HL-60/S4 treated with retinoic acid at 250 ng/mL for 4 days and 3 days (cell line): ENCODE data around the gene RNF44.
"Not testable (repeated sequence)": the region's sequence is repeated elsewhere in the genome, so short reads cannot be mapped to it uniquely, and the experiment has no call there.

Source experiments
- in situ Hi-C: fragments of 300-500 bp; cut with MboI; formaldehyde crosslinking; loops from 2 replicates; pipeline ENCODE4 v1.7.0; 2022; ENCODE audit warnings: low sequenced_read_pairs

RNF44 gene

DNA sequence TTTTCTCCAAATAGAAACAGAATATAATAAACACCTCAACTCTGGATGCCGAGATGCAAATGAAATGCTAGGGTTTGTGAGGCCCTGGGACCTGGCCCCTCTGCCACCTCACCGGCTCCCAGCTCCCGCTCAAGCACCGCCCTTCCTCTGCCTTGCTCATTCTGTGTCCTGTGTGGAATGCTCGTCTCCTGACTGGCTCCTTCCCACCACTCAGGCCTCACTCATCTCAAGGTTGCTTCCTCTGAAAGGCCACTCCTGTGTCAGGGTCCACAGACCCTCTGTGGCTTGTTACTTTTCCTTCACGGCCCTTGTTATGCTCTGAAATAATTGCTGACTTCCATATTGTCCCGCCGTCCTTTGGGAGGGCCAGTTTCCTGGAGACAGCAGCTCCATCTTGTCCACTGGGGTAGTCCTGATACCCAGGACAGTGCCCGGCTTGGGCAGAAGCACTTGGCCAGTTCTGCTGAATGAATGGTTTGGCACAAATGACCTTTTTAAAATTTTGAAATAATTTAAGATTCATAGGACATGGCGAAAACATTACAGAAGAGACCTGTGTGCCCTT, 15.4 kb downstream of the RNF44 start:
- in situ Hi-C loops = no loop called here

DNA sequence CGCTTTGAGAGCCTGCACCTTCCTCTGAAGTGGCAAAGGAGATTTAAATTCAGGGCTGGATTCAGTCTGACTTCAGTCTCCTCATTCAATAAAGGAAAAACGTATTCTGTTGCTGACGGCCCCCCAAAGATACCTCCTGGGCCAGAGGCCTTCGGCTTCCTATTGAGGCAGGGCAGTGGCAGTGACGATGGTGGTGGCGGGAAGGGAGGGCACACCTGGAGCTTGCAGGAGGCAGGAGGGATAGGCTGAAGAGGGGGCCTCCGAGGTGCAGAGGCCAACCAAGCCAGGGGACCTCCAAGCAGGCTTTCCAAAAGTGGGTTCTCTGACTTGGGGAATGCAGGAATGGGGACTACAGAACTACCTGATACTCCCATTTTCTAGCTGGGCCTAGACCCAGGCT, 15.9 kb downstream of the RNF44 start:
- in situ Hi-C loops = no loop called here

DNA sequence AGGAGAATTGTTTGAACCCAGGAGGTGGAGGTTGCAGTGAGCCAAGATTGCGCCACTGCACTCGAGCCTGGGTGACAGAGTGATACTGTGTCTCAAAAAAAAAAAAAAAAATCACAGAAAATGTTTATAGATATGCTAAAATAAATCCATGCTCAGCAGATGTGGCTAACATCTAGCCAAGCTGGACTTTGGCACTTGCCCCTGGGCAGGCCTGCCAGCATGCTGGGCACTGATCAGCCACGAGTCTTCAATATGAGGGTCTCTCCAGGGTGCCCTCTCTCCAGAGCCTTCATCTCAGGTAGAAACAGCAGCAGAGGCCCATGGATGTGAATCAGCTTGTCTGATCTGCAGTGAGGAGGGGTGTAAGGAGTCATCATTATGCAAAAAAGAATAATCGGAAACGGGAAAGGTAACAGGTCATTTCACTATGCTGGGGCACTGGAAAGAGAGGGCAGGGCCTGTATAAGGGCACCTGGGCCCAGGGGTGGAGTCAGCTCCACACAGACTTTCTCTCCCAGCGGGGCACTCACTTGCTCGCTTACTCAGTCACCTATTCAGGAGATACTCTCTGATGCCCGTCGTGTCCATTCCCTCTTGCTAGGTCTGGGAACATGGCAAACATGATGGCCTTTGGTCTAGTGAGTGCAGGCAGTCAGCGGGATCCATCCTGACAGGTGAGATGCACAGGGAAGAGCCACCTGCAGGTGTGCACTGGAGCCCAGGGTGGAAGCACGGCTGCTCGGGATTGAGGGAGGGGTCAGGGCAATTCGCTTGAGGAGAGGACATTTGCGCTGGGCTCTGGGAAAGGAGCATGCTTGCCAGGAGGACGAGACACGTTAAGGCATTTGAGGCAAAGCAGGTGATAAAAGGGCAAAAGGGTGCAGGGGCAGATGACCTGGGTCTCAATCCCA, 17.1 kb downstream of the RNF44 start:
- in situ Hi-C loops = no loop called here

DNA sequence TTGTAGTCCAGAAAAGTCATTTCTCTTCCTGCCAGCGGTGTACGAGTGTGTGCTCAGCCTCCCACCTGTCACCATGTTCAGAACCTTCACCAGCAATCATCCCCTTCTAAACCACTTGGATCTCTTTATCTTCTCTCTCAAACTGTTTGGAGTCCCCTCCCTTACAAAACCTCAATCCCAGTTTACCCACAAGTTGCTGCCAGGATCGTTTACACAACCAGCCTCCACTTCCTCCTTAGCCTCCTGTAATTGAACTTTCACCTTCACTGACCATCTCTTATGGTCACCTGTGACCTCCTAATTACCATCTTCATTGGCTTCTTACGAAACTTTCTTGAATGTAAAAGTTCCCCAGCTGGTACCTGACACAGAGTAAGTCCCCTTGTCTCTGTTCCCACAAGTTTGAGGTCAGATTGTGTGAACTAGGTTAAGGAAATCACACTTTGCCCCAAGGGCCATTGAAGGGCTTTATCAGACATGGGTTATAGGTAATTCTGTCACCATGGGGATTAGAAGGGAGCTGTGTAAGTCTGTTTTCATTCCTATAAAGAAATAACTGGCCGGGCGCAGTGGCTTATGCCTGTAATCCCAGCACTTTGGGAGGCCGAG, 20.0 kb downstream of the RNF44 start:
- in situ Hi-C loops = no loop called here

DNA sequence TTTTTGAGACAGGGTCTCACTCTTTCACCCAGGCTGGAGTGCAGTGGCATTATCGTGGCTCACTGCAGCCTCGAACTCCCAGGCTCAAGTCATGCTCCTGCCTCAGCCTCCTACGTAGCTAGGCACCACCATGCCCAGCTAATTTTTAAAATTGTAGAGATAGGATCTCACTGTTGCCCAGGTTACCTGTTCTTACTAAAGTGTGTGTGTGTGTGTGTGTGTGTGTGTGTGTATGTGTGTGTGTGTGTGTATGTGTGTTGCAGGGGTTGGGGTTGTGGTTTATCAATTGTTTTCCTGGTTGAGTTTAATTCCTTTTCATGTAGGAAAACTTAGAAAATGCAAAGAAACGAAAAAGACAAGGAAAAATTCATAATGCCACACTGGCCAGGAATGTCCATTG, 21.8 kb downstream of the RNF44 start:
- in situ Hi-C loops = no loop called here

DNA sequence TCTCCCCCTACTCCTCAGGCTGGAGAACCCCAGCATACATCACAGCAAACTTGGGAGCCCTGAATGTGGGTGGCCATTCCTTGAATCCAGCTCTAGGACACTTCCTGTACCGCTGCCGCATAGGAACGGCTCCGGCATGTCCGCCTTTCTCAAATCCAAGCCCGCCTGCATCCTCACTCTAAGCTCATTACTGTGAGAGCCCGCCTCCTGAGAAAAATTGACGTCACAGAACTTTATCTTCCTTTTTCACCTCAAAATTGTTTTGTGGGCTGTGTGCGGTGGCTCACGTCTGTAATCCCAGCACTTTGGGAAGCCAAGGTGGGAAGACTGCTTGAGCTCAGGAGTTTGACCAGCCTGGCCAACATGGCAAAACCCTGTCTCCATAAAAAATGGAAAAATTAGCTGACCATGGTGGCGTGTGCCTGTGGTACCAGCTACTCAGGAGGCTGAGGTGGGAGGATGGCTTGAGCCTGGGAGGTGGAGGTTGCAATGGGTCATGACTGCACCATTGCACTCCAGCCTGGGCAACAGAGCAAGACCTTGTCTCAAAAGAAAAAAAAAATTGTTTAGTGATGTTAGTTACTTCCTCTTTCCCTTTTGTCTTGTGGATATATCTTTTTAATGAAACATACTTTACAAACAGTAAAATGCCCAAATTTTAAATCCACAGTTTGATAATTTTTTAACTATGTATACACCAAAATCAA, 22.8 kb downstream of the RNF44 start:
- in situ Hi-C loops = no loop called here

DNA sequence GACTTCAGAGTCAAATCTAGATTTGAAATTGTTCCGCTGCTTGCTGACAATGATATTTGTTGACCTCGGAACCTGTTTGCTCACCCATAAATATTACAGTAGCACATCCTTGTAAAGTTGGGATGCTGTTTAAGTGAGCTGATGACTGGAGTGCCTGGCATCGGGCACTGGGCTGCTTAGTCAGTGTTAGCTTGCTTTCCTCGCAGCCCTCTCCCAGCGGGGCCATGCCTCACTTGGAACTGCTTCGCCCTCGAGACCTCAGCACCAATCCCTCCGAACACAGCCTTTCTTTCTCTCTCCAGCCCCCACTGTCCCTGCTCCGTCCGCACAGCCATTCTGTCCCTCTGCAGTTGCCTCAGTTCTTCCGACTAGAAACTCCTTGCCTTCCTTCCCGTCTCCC, 23.4 kb downstream of the RNF44 start:
- in situ Hi-C loops = no loop called here

DNA sequence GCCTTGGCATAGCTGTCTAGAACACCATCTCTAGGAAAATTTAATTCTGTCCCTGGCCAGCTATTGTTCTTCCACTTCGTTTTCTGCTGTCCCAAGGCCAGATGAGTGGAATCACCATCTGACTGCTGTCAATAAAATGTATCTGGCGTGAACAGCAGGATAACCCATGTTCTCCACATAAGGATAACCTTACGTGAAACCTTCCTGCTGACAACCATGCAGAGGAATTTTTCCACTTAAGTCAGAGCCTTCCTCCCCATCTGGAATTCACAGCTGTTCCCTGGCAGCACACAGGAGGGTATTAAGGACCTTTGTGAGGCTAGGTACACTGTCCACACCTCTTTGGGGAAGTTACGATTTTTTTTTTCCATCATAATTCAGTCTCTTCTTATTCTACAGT, 28.6 kb downstream of the RNF44 start:
- in situ Hi-C loops = no loop called here

DNA sequence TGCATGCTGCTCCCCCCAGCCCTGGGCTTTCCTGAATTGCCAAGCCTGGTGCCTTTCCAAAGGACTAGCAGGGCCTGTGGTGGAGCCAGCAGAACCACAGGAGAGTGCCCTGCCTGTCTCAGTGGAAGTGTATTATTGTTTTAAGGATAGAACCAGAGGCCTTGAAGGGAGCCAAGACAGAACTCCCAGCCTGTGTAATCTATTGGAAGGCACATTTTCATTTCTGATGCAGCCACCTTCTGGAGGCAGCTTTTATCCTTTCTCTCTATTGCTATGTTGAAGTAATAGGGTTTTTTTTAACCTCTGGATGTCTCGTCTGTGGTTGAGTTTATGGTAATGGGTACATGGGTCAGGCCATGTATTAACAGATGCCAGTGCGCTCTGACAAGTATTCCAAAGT, 29.3 kb downstream of the RNF44 start:
- in situ Hi-C loops = no loop called here

DNA sequence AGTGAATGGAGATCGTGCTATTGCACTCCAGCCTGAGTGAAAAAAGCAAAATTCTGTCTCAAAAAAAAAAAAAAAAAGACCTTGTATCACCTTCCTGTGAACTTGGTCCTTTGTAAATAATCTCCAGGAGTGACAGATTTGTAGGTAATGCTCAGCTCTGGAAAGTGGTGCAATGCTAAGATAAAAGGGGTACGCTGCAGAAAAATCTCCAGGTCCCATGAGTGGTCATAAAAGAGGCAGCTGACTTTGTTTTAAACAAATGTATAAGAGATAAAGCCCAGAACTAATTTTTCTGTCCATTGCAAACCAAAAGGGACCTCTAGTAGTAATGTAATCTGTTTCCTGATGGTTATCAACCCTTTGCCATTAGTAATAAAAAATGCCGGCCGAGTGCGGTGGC, 33.7 kb downstream of the RNF44 start:
- in situ Hi-C loops = no loop called here

DNA sequence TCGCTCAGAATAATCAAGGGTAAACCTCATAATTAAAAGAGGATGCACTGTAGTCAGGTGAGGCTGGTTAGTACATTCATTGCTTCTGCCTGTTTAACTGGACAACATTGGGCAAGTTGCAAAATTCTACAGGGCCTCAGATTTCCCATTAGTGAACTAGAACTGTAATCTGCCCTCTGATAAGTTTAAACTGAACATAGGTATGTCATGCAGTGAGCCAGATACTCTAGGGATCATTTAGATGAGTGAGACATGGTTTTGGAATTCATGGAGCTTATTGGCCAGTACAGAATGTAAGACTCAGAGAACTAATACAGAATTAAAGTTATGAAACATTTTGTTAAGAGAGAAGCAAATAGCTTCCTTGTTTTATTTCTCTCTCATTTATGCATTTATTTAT, 35.9 kb downstream of the RNF44 start:
- in situ Hi-C loops = no loop called here

DNA sequence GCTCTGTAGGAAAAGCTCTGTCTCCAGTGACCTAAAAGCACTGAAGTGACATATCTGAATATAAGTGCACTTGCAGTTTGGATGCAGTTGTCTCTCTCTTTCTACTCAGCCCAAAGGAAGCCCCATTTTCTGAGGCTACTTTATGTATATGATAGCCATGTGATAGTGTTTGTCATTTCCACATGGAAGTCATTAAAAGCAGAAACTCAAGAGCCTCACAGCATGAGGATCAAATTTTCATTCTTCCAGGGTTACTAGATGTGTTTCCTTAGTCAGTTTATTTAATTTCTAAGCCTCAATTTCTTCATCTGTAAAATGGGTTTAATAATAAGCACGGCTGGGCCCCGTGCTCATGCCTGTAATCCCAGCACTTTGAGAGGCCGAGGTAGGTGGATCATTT, 36.7 kb downstream of the RNF44 start:
- in situ Hi-C loops = no loop called here

DNA sequence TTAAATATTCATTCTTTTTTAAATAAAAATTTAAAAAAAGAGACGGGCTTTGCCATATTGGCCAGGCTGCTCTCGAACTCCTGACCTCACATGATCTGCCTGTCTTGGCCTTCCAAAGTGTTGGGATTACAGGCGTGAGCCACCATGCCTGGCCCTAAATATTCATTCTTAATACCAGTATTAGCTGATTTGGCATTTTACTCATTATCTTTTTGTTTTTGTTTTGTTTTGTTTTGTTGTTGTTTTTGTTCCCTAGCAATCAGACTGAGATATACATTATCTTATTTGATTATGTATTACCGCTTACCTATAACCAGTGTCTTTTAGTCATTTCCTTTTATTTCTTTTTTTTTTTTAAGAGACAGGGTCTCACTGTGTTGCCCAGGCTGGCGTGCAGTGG, 37.9 kb downstream of the RNF44 start:
- in situ Hi-C loops = no loop called here

DNA sequence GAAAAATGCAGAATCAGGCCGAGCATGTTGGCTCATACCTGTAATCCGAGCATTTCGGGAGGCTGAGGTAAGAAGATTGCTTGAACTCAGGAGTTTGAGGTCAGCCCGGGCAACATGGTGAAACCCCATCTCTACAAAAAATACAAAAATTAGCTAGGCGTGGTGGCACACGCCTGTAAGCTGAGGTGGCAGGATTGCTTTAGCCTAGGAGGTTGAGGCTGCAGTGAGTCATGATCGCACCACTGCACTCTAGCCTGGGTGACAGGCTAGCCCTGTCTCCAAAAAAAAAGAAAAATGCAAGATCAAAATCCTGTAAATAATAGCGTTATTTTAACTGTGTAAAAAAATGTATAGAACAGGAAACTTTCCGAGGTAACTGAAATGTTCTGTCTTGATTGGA, 39.4 kb downstream of the RNF44 start:
- in situ Hi-C loops = no loop called here

DNA sequence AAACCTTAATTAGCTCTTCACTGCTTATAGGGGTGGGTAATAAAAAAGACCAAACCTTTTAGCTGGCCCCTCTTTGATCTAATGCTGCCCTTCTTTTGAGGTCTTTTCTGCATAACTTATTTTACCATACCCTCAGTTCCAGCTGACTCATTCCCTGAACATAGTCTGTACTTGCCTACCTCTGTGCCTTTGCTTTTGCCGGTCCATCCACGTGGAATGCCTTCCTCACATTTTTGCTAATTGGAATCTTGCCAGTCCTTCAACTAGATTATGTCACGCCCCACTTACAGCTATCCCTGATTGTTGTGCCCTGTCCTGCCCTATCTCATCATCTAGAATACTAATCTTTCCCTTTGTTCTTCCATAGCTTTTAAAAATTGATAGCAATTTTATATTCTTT, 44.8 kb downstream of the RNF44 start:
- in situ Hi-C loops = no loop called here

DNA sequence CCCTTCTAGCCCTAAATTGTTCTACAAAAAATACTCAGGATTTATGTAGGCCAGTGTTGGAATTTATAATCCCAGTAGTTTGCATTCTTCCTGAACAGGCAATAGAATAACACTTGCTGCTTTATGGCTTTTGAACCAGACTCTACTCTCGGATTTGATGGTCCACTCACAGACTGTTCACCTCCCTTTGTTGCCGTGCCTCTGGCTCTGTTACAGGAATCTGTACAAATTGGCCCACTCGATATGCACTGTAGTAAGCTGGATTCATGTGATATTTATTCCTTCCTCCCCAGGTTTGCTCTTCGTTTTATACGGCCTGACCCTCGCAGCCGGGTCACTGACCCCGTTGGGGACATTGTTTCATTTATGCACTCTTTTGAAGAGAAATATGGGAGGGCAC, 45.3 kb downstream of the RNF44 start:
- in situ Hi-C loops = no loop called here

DNA sequence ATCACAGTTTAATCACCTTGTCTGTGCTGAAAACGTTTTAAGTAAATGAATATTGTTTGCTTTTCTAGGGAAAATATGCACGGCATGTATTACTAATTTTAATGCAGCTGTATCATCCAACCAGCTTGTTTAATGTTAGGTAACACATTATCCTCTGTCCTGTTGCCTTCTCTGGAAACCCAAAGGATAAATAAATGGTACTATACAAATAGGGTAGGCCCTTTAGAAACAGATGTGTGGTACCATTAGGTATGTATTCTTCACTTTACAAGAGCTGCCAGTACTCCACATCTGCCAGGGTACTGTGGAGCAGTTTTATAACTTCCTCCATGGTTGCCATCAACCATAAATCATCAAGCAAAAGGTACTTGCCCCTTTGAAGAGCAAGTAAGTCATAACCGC, 46.1 kb downstream of the RNF44 start:
- in situ Hi-C loops = no loop called here

DNA sequence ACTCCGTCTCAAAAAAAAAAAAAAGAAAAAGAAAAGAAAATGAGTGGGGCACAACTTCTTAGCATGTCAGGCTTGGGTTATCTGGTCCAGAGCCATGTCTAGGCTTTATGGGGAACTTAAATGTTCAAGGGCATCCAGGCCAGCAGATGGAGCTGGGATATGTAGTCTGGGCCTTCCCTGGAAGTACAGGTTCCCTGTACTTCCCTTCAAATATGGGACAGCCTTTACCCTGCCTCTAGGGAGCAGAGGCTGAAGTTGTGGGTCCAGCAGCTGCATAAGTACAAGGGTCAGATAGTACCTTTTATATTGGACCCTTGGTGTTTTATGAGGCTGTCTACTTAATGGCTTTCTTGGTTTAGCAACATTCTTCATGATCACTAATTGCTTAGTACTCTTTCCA, 46.9 kb downstream of the RNF44 start:
- in situ Hi-C loops = no loop called here

DNA sequence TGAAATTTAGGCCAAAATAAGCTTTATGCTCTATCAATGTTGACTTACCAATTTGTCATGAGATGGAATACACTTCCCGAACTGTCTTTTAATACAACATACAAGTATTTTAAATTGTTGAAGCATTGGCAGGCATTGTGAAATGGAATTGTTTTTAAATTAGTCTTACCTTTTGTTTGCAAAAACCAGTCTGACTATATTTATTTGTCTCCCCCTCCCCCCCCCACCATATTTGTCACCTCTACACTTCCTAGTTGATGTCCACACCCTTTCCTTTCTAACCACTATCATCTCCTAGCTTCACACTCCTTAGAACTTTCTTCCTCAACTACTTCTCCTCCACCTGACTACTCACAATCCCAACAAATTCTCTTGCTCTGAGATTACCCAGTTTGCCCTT, 48.1 kb downstream of the RNF44 start:
- in situ Hi-C loops = no loop called here

DNA sequence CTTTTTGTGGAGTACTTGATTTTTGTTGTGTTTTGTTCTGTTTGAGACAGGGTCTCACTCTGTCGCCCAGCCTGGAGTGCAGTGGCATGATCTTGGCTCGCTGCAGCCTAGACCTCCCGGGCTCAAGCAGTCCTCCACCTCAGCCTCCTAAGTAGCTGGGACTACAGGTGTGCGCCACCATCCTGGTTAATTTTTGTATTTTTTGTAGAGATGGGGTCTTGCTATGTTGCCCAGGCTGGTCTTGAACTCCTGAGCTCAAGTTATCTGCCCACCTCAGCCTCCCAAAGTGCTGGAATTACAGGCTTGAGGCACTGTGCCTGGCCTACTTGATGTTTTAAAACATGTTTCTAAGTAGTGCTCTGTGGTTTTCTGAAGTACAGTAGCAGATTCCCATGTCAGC, 50.0 kb downstream of the RNF44 start:
- in situ Hi-C loops = not testable (repeated sequence)

DNA sequence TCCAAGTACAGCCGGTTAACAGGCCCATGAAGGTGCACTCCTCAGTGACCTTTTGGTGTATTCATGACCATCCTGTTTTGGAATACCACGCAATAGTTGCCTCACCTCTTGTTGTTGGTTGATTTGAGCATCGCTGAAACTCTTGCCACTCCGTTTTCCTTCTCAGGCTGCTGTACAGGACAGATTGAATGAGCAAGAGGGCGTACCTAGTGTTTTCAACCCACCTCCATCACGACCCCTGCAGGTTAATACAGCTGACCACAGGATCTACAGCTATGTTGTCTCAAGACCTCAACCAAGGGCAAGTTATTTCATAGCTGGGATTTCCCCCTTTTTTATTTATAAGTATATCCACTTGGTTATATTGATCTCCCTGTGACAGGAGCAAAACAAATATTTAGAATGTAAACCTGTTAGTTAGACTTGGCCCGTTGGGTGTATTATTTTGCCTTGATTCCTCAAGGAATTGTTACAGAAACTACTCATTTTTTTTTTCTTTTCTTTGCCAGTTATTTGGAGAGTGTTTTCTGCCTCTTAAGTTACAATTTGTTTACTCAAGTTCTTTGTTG, 50.9 kb downstream of the RNF44 start:
- in situ Hi-C loops = no loop called here
